K562 (cell line): ENCODE results near the gene NIPAL1. TPM values are rescaled to one million over a fixed set of nuclear protein-coding genes. Genes with fewer than 3 reads are reported as not detected.

Source experiments
- ATAC-seq: fragments of 200-7000 bp; cut with Tn5 transposase; 3 replicates; pipeline ENCODE4 v1.9.1; 2020; ENCODE audit warnings: moderate library complexity
- BruUV-seq: library from RNA; stranded (reverse); fragments of 400-500 nt; replicated peaks from 2 replicates; lab custom pipeline; 2021; lab: Mats Ljungman, UMichigan
- CTCF ChIA-PET: fragments of 300-600 bp; formaldehyde crosslinking; extraction: SDS; loops from one replicate; lab custom pipeline; 2021; ENCODE audit warnings: low intra/inter-chr PET ratio; lab: Yijun Ruan, JAX
- POLR2A ChIA-PET: fragments of 300-600, 350-650 bp; sonication (Branson Sonifier 250); formaldehyde crosslinking; extraction: SDS; loops from one replicate; lab custom pipeline; 2021; ENCODE audit warnings: antibody characterized with exemption, inconsistent platforms; lab: Yijun Ruan, JAX
- DNase-seq, 4 experiments: peaks; one replicate each; pipeline versions ENCODE4 v3.0.0 to v3.0.0-alpha.2; 2011 to 2018; ENCODE audit warnings: low spot score in 3 of 4, mixed read lengths in 3 of 4; ENCODE audit errors: extremely low read depth in 1 of 4
- FAIRE-seq: peaks from 2 replicates; lab custom pipeline; 2011; peaks lifted over from hg19 to GRCh38; lab: Jason Lieb, UNC
- H2AFZ ChIP-seq: 2 replicates; pipeline ENCODE4 v1.6.0; 2011; ENCODE audit warnings: low read depth, low read length, control low read depth, inconsistent platforms
- H3K27ac ChIP-seq: fragments of 200-600 bp; 3 replicates; pipeline ENCODE4 v1.8.0; 2011; ENCODE audit warnings: low read depth, mild to moderate bottlenecking, control low read depth, inconsistent platforms, low read length, moderate library complexity, mixed read lengths; ENCODE audit errors: extremely low read depth
- H3K27me3 ChIP-seq, 2 experiments: fragments of 300-600 bp in 1 of 2; 2 replicates in 1 of 2; 3 replicates in 1 of 2; pipeline versions ENCODE4 v1.6.0 to v1.8.0; 2011; ENCODE audit warnings: inconsistent platforms in 2 of 2, low read length in 2 of 2, mild to moderate bottlenecking in 1 of 2, mixed read lengths in 1 of 2, moderate library complexity in 1 of 2; ENCODE audit not compliant: control insufficient read depth in 2 of 2, insufficient read depth in 2 of 2
- H3K36me3 ChIP-seq: fragments of 300-600 bp; 3 replicates; pipeline ENCODE4 v1.8.0; 2011; ENCODE audit warnings: mild to moderate bottlenecking, low read length, inconsistent platforms; ENCODE audit not compliant: control insufficient read depth, insufficient read depth
- H3K4me1 ChIP-seq, 2 experiments: fragments of 200-600 bp in 1 of 2; replicated peaks in 1 of 2; 2 replicates in 1 of 2; 3 replicates in 1 of 2; pipeline versions ENCODE4 v1.5.1 to v1.8.0; 2011; ENCODE audit warnings: inconsistent platforms in 2 of 2, low read length in 2 of 2, mild to moderate bottlenecking in 1 of 2, mixed read lengths in 1 of 2, moderate library complexity in 1 of 2; ENCODE audit not compliant: control insufficient read depth in 2 of 2, insufficient read depth in 2 of 2
- H3K4me2 ChIP-seq: 2 replicates; pipeline ENCODE4 v1.6.1; 2011; ENCODE audit warnings: low read length, control low read depth, inconsistent platforms, mixed read lengths; ENCODE audit not compliant: insufficient read depth
- H3K4me3 ChIP-seq: fragments of 200-600 bp; sonication (generic), shearing (Covaris generic); 2 replicates; pipeline ENCODE4 v1.5.1; 2016; ENCODE audit warnings: control low read depth, inconsistent platforms
- H3K79me2 ChIP-seq: fragments of 200-600 bp; 3 replicates; pipeline ENCODE4 v1.8.0; 2011; ENCODE audit warnings: low read length, inconsistent platforms; ENCODE audit not compliant: control insufficient read depth, insufficient read depth
- H3K9ac ChIP-seq, 2 experiments: 2 replicates each; pipeline versions ENCODE4 v1.6.0 to v1.6.1; 2011; ENCODE audit warnings: low read depth in 2 of 2, low read length in 2 of 2, control low read depth in 1 of 2, inconsistent platforms in 1 of 2, mild to moderate bottlenecking in 1 of 2, mixed read lengths in 1 of 2; ENCODE audit not compliant: insufficient read depth in 1 of 2
- H3K9me1 ChIP-seq: one replicate; pipeline ENCODE4 v1.6.0; 2011; ENCODE audit warnings: inconsistent platforms, mild to moderate bottlenecking, low read length, moderate library complexity; ENCODE audit not compliant: control insufficient read depth, insufficient read depth
- H3K9me3 ChIP-seq: replicated peaks from 2 replicates; pipeline ENCODE4 v1.5.1; 2011; ENCODE audit warnings: low read depth, low read length, inconsistent platforms; ENCODE audit not compliant: control insufficient read depth, insufficient read depth
- H4K20me1 ChIP-seq: replicated peaks from 2 replicates; pipeline ENCODE4 v1.6.1; 2011; ENCODE audit warnings: low read length, inconsistent platforms, mixed read lengths; ENCODE audit not compliant: control insufficient read depth, insufficient read depth
- C11orf30 ChIP-seq: fragments of 450-650 bp; IDR thresholded peaks from 2 replicates; pipeline ENCODE4 v1.6.1; 2016; ENCODE audit warnings: low read depth, mild to moderate bottlenecking
- CHD4 ChIP-seq: fragments of 200-600 bp; sonication (generic); IDR thresholded peaks from 3 replicates; pipeline ENCODE4 v1.6.1; 2012; ENCODE audit warnings: low read depth, mild to moderate bottlenecking, mixed read lengths, low read length, inconsistent platforms; ENCODE audit not compliant: insufficient read depth, insufficient replicate concordance, poor library complexity, severe bottlenecking
- DACH1 ChIP-seq: fragments of 450-650 bp; IDR thresholded peaks from 2 replicates; pipeline ENCODE4 v1.6.1; 2018; ENCODE audit not compliant: partially characterized antibody
- HMGN3 ChIP-seq: IDR thresholded peaks from 2 replicates; pipeline ENCODE4 v1.6.1; 2011; ENCODE audit warnings: borderline replicate concordance, low read depth, mild to moderate bottlenecking, mixed read lengths, low read length; ENCODE audit not compliant: insufficient read length; ENCODE audit errors: extremely low read depth
- NONO ChIP-seq, 2 experiments: fragments of 200-400 bp in 1 of 2; fragments of 450-650 bp in 1 of 2; formaldehyde crosslinking in 1 of 2; IDR thresholded peaks; 2 replicates each; pipeline ENCODE4 v1.6.1; 2017; ENCODE audit warnings: low read depth in 2 of 2, mild to moderate bottlenecking in 2 of 2, moderate library complexity in 2 of 2, low read length in 1 of 2
- PML ChIP-seq: IDR thresholded peaks from 2 replicates; pipeline ENCODE4 v1.6.1; 2012; ENCODE audit warnings: low read length, inconsistent platforms
- SAFB2 ChIP-seq: fragments of 200-400 bp; formaldehyde crosslinking; IDR thresholded peaks from 2 replicates; pipeline ENCODE4 v1.6.1; 2018; ENCODE audit warnings: borderline replicate concordance, low read length, low read depth, moderate library complexity; ENCODE audit not compliant: severe bottlenecking
- SMARCA5 ChIP-seq: fragments of 450-650 bp; IDR thresholded peaks from 2 replicates; pipeline ENCODE4 v1.6.1; 2016
- ZKSCAN1 ChIP-seq: fragments of 150-350 bp; IDR thresholded peaks from 2 replicates; pipeline ENCODE4 v1.6.1; 2016; ENCODE audit warnings: low read depth, low read length
- ZNF143 ChIP-seq: sonication (generic); formaldehyde crosslinking; IDR thresholded peaks from 2 replicates; pipeline ENCODE4 v1.9.0; 2022; ENCODE audit warnings: mild to moderate bottlenecking, missing genetic modification reagents
- ZNF668 ChIP-seq: fragments of 250-450 bp; sonication (Bioruptor Pico); IDR thresholded peaks from 2 replicates; pipeline ENCODE4 v1.8.0; 2022; ENCODE audit warnings: mild to moderate bottlenecking, inconsistent platforms
- WGBS: fragments of 100-300 bp; shearing (Covaris generic); methylation state at CpG from one replicate; pipeline ENCODE4 v1.1.6; 2016; ENCODE audit warnings: low coverage, mixed read lengths; ENCODE audit not compliant: insufficient coverage; ENCODE audit errors: missing lambda C conversion rate; 5-methylcytosine and 5-hydroxymethylcytosine counted together
- in situ Hi-C: fragments of 300-500 bp; cut with MboI; formaldehyde crosslinking; loops from 4 replicates; pipeline ENCODE4 v1.15.0; 2018; ENCODE audit warnings: inconsistent platforms, mixed read lengths
- intact Hi-C: fragments of 100-400 bp; cut with micrococcal nuclease; formaldehyde crosslinking; loops from 2 replicates; pipeline ENCODE4 v1.14.2; 2022
- polyA plus RNA-seq, 8 experiments: library from polyadenylated mRNA; depleted of rRNA in 4 of 8; stranded (reverse) in 5 of 8; unstranded in 3 of 8; fragments of >200 nt; fragmentation: Nextera tagmentation in 2 of 8; fragmentation: Illumina TruSeq in 1 of 8; extraction: Ambion mirVana in 2 of 8; extraction: Trizol in 1 of 8; gene quantifications; 2 replicates each; pipeline versions ENCODE4 v1.2.1 to v1.2.3, GENCODE V29; 2011 to 2014; ENCODE audit warnings: inconsistent platforms in 1 of 8, missing spikeins in 1 of 8
- total RNA-seq, 7 experiments: library from RNA; depleted of rRNA in 6 of 7; stranded (reverse); fragments of >200 nt in 6 of 7; fragmentation: Illumina TruSeq in 2 of 7; extraction: Trizol in 2 of 7; gene quantifications; 2 replicates each; pipeline versions ENCODE4 v1.2.1 to v1.2.3, GENCODE V29; 2011 to 2021; ENCODE audit warnings: low replicate concordance in 1 of 7
- TF ChIP-seq, protein P1 (sequence below): IDR thresholded peaks from 2 replicates; pipeline ENCODE4 v1.6.1; 2011; ENCODE audit warnings: borderline replicate concordance, low read depth, mild to moderate bottlenecking, moderate library complexity, low read length; ENCODE audit not compliant: insufficient read depth, poor library complexity, severe bottlenecking
- TF ChIP-seq, protein P2 (sequence below): sonication (generic); formaldehyde crosslinking; IDR thresholded peaks from 2 replicates; pipeline ENCODE4 v1.8.0; 2022; ENCODE audit warnings: mild to moderate bottlenecking, missing genetic modification reagents
- TF ChIP-seq, protein P3 (sequence below), 2 experiments: fragments of 250-450 bp in 1 of 2; fragments of 450-650 bp in 1 of 2; sonication (Bioruptor Pico) in 1 of 2; IDR thresholded peaks; 2 replicates each; pipeline versions ENCODE4 v1.6.1 to v1.8.0; 2016 to 2021; ENCODE audit warnings: mild to moderate bottlenecking in 2 of 2, moderate library complexity in 2 of 2, missing compliant biosample characterization in 1 of 2, missing genetic modification characterization in 1 of 2

NIPAL1 gene
- total and polyA plus RNA-seq, 9 of the 15 experiments (the other 6 are each of a cell fraction or from before 2014, with no cell fraction given), result 0.03 to 0.43 (median 0.25) TPM

DNA sequence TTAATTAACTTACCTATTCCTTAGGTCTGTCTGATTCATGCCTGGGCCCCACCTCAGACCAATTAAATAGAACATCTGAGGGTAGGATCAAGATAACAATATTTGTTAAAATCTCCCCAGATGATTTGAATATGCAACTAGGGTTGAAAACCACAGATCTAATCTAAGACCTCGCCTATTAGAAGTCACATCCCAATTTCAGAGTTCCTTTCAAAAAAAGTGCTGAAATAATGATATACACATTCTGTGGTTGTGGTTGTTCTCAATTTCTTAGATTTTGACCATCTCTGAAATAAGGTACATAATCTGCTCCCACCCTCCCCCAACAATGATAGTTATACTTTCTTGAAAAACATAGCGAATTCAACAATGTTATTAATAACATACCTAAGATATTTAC lies 27.7 kb downstream of the NIPAL1 start:
- H3K27me3 ChIP-seq, result peaks cover 16 to 22% of the 10 kb centered on the region in 2 experiments
- no peak for TF ChIP-seq C11orf30
- TF ChIP-seq SAFB2, result no peak
- no peak for TF ChIP-seq CHD4
- TF ChIP-seq, protein P1, sequence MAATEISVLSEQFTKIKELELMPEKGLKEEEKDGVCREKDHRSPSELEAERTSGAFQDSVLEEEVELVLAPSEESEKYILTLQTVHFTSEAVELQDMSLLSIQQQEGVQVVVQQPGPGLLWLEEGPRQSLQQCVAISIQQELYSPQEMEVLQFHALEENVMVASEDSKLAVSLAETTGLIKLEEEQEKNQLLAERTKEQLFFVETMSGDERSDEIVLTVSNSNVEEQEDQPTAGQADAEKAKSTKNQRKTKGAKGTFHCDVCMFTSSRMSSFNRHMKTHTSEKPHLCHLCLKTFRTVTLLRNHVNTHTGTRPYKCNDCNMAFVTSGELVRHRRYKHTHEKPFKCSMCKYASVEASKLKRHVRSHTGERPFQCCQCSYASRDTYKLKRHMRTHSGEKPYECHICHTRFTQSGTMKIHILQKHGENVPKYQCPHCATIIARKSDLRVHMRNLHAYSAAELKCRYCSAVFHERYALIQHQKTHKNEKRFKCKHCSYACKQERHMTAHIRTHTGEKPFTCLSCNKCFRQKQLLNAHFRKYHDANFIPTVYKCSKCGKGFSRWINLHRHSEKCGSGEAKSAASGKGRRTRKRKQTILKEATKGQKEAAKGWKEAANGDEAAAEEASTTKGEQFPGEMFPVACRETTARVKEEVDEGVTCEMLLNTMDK, result no peak
- TF ChIP-seq, protein P2, sequence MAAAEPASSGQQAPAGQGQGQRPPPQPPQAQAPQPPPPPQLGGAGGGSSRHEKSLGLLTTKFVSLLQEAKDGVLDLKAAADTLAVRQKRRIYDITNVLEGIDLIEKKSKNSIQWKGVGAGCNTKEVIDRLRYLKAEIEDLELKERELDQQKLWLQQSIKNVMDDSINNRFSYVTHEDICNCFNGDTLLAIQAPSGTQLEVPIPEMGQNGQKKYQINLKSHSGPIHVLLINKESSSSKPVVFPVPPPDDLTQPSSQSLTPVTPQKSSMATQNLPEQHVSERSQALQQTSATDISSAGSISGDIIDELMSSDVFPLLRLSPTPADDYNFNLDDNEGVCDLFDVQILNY (CRISPR knock-in tag), result no peak
- no peak for TF ChIP-seq PML
- no peak for TF ChIP-seq HMGN3
- TF ChIP-seq NONO (IDR thresholded peaks at IDR 0.05; ENCODE audit: low read depth in 2 of 2, low read length in 1 of 2), result no peak
- TF ChIP-seq ZNF668 (CRISPR knock-in tag), result no peak
- no peak for TF ChIP-seq DACH1
- TF ChIP-seq ZKSCAN1, result no peak
- TF ChIP-seq, protein P3, sequence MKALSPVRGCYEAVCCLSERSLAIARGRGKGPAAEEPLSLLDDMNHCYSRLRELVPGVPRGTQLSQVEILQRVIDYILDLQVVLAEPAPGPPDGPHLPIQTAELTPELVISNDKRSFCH (CRISPR knock-in tag; IDR thresholded peaks at IDR 0.05), result no peak
- TF ChIP-seq, protein P3 (tag; IDR thresholded peaks at IDR 0.05), result no peak
- TF ChIP-seq ZNF143, result no peak
- no peak for TF ChIP-seq SMARCA5
- ChIA-PET CTCF (no interaction called here), POLR2A (no interaction called here)
- no peak for ATAC-seq
- BruUV-seq, result no TSS peak
- intact Hi-C loops, result loop anchor here (5.0 kb wide), 1 partner anchor 43 kb away; no protein-coding TSS in a partner anchor
- no peak overlapping the region for H3K4me2 ChIP-seq
- no peak for FAIRE-seq
- H4K20me1 ChIP-seq, result no peaks in the 10 kb centered on the region
- no peak overlapping the region for H3K9ac ChIP-seq
- 5% methylated on average over 2 of the region's 2 CpGs for WGBS
- no peak overlapping the region for H2AFZ ChIP-seq
- no peaks in the 10 kb centered on the region for H3K9me3 ChIP-seq
- no peak overlapping the region for H3K4me3 ChIP-seq
- no peaks in the 10 kb centered on the region for H3K4me1 ChIP-seq
- H3K9me1 ChIP-seq, result no peaks in the 10 kb centered on the region
- H3K36me3 ChIP-seq, result no peaks in the 10 kb centered on the region
- no peak for DNase-seq
- H3K27ac ChIP-seq, result no peak overlapping the region
- no peaks in the 10 kb centered on the region for H3K79me2 ChIP-seq
- in situ Hi-C loops, result no loop called here
